DMS53 treated with DMSO at 0.1 percent for 48 hours (cell line): ENCODE results near the gene DUS3L.
"Not testable (repeated sequence)": the region's sequence is repeated elsewhere in the genome, so short reads cannot be mapped to it uniquely, and the experiment has no call there.

ENCODE experiments used
- DNase-seq: peaks from one replicate; lab custom pipeline; 2025; ENCODE audit not compliant: unreplicated experiment; lab: John Stamatoyannopoulos, UW

The DUS3L gene

DNA sequence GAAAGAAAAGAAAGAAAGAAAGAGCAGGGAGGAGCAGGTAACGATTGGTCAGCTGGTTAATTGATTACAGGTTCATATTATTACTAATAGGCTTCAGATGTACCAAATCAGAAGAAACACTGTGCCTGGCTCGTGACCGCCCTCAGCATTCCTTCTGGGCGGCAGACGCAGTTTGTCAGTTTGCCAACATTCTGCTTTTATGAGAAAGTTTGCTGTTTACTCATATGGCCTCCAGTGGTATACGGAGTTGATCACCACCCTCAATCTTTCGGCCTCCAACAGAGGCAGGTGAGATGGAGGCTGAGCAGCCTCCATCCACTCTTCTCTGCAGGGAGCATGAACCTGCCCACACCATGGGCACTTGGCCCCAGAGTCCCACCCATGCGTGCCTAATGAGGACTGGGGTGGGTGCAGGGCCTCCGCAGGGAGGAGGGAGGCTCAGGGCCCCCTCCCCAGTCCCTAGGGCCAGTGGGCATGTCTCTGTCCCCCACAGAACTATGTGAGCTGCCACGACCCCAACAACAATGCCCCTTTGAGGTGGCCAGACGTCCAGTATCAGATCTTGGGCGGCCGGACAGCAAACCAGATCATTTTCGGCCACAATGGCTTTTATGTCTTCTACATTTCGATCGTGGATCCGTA is 15.2 kb downstream of the DUS3L start:
- no peak for DNase-seq

DNA sequence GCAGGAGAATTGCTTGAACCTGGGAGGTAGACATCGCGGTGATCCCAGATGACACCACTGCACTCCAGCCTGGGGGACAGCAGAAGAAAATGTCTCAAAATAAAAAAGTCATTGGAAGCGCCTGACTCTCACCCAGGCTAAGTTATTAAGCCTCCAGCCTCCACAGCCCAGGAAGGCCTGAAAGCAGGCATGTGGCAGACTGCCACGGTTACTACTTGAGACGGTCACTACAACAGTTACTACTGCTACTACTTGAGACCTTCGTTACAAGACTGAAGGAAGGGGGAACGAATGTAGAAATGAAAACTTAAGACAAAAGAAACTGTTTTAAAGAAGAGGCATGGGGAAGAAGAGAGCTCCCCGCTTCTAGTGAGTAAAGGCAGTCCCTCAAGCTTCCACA is 16.0 kb downstream of the DUS3L start:
- DNase-seq: no peak

DNA sequence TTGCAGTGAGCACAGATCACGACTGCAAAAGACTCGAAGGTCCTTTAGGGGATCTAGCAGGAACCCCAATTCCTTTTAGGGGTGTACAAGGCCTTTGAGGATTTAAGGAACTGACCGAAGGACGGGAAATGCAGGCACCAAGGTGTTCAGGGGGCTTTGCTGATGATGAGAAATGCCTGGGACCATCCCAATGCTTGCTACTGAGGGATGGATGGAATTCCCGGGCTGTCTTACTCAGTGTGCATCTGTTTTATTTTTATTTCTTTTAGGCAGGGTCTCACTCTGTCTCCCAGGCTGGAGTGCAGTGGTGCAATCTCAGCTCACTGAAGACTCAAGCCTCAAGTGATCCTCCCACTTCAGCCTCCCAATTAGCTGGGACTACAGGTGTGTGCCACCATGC is 17.7 kb downstream of the DUS3L start:
- no peak for DNase-seq

DNA sequence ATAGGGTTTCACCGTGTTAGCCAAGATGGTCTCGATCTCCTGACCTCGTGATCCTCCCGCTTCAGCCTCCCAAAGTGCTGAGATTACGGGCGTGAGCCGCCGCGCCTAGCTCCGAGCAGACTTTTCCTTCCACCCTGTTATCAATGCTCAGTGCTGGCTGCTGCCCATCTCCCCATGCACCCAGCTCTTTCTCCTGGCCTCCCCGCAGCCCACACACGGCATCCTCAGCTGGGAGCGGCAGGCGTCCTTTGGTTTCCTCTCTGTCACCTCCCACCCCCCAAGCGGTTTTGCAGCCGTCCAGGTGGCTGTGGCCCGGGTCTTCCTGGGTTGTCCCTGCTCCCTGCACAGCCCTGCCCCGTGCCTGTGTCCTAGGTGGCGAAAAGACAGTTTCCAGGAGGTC is 18.5 kb downstream of the DUS3L start:
- DNase-seq: no peak

DNA sequence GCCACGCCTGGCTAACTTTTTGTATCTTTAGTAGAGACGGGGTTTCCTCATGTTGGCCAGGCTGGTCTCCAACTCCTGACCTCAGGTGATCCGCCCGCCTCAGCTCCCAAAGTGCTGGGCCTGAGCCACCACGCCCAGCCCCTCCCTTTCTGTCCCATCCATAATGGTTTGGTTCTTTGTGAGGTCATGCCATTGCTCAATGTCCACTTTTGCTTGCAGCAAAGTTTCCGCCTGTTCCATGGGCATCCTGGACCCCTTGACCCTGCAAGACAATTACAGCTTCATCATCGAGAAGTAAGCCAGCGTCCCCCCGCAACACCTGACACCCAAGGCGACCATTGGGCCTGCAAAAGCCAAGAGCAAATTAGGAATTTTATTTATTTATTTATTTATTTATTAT is 23.0 kb downstream of the DUS3L start:
- DNase-seq: no peak

DNA sequence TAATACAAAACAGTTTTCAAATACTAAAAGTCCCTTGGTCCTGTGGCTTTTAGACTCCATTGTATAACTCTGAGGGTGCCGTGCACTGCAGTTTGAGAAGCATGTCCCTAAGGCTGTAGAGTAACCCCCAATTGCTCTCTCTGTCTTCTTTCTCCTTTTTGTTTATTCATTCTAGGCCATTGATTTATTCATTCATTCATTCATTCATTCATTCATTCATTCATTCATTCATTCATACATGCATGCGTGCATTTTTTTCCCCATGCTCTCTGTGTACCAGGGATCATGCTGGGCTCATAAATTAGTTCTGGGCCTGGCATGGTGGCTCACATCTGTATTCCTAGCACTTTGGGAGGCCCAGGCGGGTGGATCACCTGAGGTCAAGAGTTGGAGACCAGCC is 25.7 kb downstream of the DUS3L start:
- no peak for DNase-seq

DNA sequence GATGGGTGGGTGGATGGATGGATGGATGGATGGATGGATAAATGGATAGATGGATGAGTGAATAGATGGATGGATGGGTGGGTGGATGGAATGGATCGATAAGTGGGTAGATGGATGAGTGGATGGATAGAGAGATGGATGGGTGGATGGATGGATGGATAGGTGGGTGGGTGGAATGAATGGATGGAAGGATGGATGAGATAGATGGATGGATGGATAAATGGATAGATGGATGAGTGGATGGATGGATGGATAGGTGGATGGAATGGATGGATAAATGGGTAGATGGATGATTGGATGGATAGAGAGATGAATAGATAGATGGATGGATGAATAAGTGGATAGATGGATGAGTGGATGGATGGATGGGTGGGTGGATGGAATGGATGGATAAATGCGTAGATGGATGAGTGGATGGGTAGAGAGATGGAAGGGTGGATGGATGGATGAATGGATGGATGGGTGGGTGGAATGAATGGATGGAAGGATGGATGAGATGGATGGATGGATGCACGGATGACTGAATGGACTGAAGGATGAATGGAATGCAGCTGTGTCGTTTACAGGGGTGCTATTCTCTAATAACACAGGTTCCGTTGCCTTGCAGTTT is 28.2 kb downstream of the DUS3L start:
- no peak for DNase-seq

DNA sequence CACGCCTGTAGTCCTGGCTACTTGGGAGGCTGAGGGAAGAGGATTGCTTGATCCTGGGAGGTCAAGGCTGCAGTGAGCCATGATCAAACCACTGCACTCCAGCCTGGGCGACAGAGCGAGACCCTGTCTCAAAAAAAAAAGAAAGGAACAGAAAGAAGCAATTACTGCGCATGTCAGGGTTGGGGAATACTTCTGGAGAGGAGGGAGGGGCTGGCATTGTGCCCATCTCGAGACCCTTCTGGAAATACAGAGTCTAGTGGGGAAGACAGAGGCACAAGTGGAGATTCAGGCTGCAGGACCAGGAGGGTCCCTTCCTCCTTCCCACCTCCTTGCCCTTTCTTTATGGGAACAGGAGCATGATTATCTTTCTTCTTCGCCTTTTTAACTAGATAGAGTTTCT is 37.2 kb downstream of the DUS3L start:
- no peak for DNase-seq

DNA sequence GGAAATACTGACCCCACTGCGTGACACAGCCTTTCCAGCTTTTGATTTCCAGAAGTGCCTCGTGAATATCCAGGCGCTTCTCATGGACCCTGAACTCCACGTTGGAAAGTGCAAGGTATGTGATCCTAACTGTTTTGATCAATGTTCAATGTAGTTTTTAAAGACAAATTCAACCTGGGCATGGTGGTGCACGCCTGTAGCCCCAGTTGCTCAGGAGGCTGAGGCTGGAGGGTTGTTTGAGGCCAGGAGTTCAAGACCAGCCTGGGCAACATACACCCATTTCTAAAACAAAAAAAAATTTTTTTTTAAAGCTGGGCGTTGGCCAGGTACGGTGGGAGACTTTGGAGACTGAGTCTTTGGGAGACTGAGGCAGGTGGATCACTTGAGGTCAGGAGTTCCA is 39.3 kb downstream of the DUS3L start:
- DNase-seq: no peak

DNA sequence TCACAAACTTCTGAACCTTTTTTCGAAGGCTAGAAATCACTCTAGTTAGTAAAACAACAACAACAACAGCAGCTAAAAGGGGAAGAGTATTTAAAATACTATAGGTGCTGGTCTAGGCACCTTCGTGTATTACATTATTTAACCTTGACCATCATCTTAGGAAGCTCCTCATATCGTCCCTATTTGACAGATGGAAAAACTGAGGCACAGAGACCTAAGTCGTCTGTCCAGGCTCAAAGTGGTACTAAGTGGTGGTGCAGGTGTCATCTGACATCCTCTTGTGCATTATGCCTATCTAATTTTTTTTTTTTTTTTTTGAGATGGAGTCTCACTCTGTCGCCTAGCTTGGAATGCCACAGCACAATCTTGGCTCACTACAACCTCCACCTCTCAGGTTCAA is 41.5 kb downstream of the DUS3L start:
- no peak for DNase-seq

DNA sequence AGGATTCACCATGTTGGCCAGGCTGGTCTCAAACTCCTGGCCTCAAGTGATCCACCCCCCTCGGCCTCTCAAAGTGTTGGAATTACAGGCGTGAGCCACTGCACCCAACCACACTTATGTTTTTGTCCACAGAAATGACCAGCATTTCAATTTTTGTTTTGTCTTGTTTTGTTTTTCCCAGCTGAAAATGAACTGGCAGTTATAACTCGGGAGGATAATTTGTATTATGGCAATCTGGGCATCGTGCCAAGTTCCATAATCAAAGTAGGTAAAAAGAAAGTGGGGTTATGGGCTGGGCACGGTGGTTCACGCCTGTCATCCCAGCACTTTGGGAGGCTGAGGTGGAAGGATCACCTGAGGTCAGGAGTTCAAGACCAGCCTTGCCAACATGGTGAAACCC is 42.0 kb downstream of the DUS3L start:
- not testable (repeated sequence) for DNase-seq

DNA sequence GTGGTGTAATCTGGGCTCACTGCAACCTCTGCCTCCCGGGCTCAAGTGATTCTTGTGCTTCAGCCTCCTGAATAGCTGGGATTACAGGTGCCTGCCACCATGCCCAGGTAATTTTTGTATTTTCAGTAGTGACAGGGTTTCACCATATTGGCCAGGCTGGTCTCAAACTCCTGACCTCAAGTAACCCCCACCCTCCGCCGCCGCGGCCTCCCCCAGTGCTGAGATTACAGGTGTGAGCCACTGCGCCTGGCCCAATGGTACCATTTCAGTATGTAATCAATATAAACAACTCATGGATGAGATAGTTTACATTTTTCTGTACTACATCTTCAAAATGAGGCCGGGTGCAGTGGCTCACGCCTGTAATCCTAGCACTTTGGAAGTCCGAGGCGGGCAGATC is 46.0 kb downstream of the DUS3L start:
- DNase-seq: not testable (repeated sequence)

DNA sequence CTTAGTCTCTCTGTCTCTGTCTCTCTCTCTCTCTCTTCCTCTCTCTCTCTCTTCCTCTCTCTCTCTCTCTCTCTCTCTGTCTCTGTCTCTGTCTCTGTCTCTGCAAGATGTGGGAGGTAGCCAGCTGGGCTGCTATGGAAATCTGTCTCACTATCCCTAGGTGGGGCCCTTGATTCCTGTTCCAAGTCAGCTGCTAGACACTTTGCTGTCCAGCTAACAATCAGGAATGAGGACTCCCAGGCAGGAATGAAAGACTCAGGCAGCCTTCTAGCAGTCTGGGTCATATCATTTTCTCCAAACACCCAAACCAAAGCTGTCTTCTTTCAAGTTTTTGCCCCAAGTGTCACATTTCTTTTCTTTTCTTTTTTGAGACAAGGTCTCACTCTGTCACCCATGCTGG is 47.3 kb downstream of the DUS3L start:
- no peak for DNase-seq

DNA sequence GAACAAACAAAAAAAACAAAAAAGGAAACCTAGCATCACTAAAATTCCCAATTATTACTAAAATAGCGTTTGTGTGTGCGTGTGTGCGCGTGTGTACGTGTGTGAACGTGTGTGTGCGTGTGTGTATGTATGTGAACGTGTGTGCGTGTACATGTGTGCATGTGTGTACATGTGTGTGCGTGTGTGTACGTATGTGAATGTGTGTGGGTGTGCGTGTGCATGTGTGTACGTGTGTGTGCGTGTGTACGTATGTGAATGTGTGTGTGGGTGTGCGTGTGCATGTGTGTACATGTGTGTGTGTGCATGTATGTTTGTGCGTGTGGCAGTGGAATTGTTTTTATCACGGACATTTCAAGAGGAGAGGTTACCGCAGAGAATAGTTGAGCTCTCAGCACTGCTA is 48.9 kb downstream of the DUS3L start:
- DNase-seq: no peak

DNA sequence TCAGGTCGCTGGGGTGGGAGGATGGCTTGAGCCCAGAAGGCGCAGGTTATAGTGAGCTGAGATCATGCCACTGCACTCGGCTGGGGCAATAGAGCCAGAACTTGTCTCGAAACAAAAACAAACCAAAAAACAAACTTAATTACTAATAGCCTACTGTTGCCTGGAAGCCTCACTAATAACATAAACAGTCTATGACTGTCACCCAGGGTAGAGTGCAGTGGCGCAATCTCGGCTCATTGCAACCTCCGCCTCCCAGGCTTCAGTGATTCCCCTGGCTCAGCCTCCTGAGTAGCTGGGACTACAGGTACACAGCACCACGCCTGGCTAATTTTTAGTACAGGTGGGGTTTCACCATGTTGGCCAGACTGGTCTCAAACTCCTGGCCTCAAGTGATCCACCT is 52.5 kb downstream of the DUS3L start:
- no peak for DNase-seq
